Breast epithelium (tissue), 4 donors: ENCODE data around the gene MRPS6. TPM values are rescaled to one million over a fixed set of nuclear protein-coding genes. Genes with fewer than 3 reads are reported as not detected.

ENCODE experiments used
- DNase-seq, 2 donors: peaks; one replicate each; pipeline ENCODE4 v3.0.0-alpha.2; 2019; ENCODE audit warnings: low spot score in 2 of 2
- H3K27ac ChIP-seq, 2 donors: fragments of 200-600 bp; sonication (generic) in 1 of 2; one replicate each; pipeline ENCODE4 v1.5.1; 2016 to 2019; ENCODE audit warnings: mild to moderate bottlenecking in 1 of 2
- H3K27me3 ChIP-seq, 2 donors: fragments of 200-600 bp; sonication (generic) in 1 of 2; one replicate each; pipeline versions ENCODE4 v1.5.1 to v1.6.0; 2017 to 2019; ENCODE audit warnings: control low read depth in 1 of 2, mild to moderate bottlenecking in 1 of 2
- H3K36me3 ChIP-seq: fragments of 200-600 bp; one replicate; pipeline ENCODE4 v1.5.1; 2019
- H3K4me1 ChIP-seq, 2 donors: fragments of 200-600 bp; sonication (generic); one replicate each; pipeline ENCODE4 v1.5.1; 2016 to 2019; ENCODE audit warnings: control low read depth in 1 of 2
- H3K4me3 ChIP-seq, 3 donors: fragments of 200-600 bp; sonication (generic); 1 replicate in 2 of 3; 2 replicates in 1 of 3; pipeline ENCODE4 v1.5.1; 2016 to 2019; ENCODE audit warnings: mild to moderate bottlenecking in 3 of 3, moderate library complexity in 2 of 3
- H3K9me3 ChIP-seq, 2 donors: fragments of 200-600 bp; sonication (generic) in 1 of 2; one replicate each; pipeline ENCODE4 v1.5.1; 2016 to 2019; ENCODE audit warnings: control low read depth in 1 of 2
- POLR2A ChIP-seq: fragments of 450-650 bp; IDR thresholded peaks from one replicate; pipeline ENCODE4 v1.6.1; 2016; ENCODE audit warnings: antibody characterized with exemption, mild to moderate bottlenecking, moderate library complexity
- POLR2AphosphoS5 ChIP-seq, 3 donors: sonication (generic); formaldehyde crosslinking; IDR thresholded peaks; one replicate each; pipeline ENCODE4 v1.6.1; 2017; ENCODE audit warnings: antibody characterized with exemption in 3 of 3
- intact Hi-C: fragments of 100-400 bp; cut with DNase I; formaldehyde crosslinking; loops from one replicate; pipeline ENCODE4 v1.15.1; 2023; ENCODE audit warnings: low total_unique reads
- total RNA-seq, 3 donors: library from RNA; depleted of rRNA; stranded (reverse); fragments of >200 nt; gene quantifications; one replicate each; pipeline ENCODE4 v1.1.0, GENCODE V29; 2016
- TF ChIP-seq, protein P1 (sequence below), 3 donors: fragments of 450-650 bp; IDR thresholded peaks; one replicate each; pipeline ENCODE4 v1.5.1; 2016 to 2017; ENCODE audit warnings: antibody characterized with exemption in 3 of 3, mild to moderate bottlenecking in 3 of 3, moderate library complexity in 3 of 3

Gene MRPS6
- total RNA-seq, 3 donors from 2014 or later: 22.3 to 40.6 (median 26.5) TPM

DNA sequence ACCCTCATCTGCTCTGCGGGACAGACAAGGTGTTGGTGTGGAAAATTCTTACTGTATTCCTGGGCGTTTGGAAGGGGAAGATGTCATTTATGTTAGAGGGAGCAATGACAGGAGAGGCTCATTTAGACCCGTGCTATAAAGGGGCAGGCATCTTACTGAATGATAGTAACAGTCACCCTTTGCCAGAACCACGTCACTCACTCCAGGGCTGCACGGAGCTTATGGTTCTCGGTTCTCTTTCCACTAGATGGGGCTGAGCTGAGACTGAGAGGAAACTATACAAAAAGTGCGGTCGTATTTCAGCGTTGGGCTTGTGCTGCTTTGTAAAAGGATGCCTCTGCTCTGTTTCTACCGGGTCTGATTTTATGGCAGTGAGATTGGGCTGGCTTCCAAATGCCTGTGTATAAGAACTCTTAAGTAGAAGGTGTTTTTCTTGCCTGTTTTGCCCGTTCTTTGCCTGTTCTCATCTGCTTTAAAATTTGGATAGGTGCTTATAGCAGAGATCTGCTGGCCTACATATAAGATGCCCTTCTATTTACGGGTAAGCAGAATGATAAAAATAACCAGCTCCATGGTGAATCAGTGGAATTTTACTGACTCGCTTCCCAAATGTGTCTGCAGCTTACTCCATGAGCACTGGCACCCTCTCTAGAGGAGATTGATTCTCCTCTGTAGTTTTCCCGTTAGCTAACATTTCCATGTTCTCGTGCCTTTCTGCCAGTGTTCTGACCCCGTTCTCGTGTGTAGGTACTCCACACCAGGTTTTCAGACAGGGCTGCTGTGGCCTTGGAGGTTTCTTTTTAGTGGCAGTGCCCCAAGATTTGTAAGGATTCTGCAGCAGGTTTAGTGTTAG is 55.9 kb downstream of the MRPS6 start:
- H3K27me3 ChIP-seq: no peaks in the 10 kb centered on the region
- no peaks in the 10 kb centered on the region for H3K9me3 ChIP-seq
- intact Hi-C loops: no loop called here
- peaks cover 0 to 13% of the 10 kb centered on the region in 2 donors for H3K4me1 ChIP-seq
- H3K27ac ChIP-seq: peak overlapping the region; percentile 35 to 41
- TF ChIP-seq POLR2AphosphoS5 (IDR thresholded peaks at IDR 0.05) (no peak), POLR2A (no peak)
- TF ChIP-seq, protein P1, sequence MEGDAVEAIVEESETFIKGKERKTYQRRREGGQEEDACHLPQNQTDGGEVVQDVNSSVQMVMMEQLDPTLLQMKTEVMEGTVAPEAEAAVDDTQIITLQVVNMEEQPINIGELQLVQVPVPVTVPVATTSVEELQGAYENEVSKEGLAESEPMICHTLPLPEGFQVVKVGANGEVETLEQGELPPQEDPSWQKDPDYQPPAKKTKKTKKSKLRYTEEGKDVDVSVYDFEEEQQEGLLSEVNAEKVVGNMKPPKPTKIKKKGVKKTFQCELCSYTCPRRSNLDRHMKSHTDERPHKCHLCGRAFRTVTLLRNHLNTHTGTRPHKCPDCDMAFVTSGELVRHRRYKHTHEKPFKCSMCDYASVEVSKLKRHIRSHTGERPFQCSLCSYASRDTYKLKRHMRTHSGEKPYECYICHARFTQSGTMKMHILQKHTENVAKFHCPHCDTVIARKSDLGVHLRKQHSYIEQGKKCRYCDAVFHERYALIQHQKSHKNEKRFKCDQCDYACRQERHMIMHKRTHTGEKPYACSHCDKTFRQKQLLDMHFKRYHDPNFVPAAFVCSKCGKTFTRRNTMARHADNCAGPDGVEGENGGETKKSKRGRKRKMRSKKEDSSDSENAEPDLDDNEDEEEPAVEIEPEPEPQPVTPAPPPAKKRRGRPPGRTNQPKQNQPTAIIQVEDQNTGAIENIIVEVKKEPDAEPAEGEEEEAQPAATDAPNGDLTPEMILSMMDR (IDR thresholded peaks at IDR 0.05): no peak
- no peaks in the 10 kb centered on the region for H3K36me3 ChIP-seq
- no peak for DNase-seq
- no peak overlapping the region for H3K4me3 ChIP-seq

GRCh38 chr21:34129901-34130715 is 56.7 kb downstream of the MRPS6 start:
- peak overlapping the region; percentile 35 to 45 for H3K27ac ChIP-seq

GRCh38 chr21:34130716-34130985 is 57.3 kb downstream of the MRPS6 start:
- intact Hi-C loops: no loop called here
- TF ChIP-seq, protein P1 (IDR thresholded peaks at IDR 0.05): no peak
- TF ChIP-seq POLR2AphosphoS5 (IDR thresholded peaks at IDR 0.05) (no peak), POLR2A (no peak)
- H3K9me3 ChIP-seq: no peaks in the 10 kb centered on the region
- H3K4me3 ChIP-seq: no peak overlapping the region
- no peaks in the 10 kb centered on the region for H3K27me3 ChIP-seq
- no peak for DNase-seq
- peaks cover 0 to 13% of the 10 kb centered on the region in 2 donors for H3K4me1 ChIP-seq
- no peaks in the 10 kb centered on the region for H3K36me3 ChIP-seq
- H3K27ac ChIP-seq: peak overlapping the region in 1 of 2 donors; percentile 45

More at GRCh38 chr21:34129901-34130715, 56.7 kb downstream of the MRPS6 start:
- peaks cover 0 to 13% of the 10 kb centered on the region in 2 donors for H3K4me1 ChIP-seq
- TF ChIP-seq POLR2AphosphoS5 (IDR thresholded peaks at IDR 0.05) (no peak), POLR2A (no peak)
- TF ChIP-seq, protein P1 (IDR thresholded peaks at IDR 0.05): no peak
- H3K9me3 ChIP-seq: no peaks in the 10 kb centered on the region
- DNase-seq: no peak
- H3K4me3 ChIP-seq: no peak overlapping the region
- intact Hi-C loops: no loop called here
- no peaks in the 10 kb centered on the region for H3K27me3 ChIP-seq
- no peaks in the 10 kb centered on the region for H3K36me3 ChIP-seq

GRCh38 chr21:34131586-34131985 is 58.2 kb downstream of the MRPS6 start:
- Histone ChIP-seq H3K9me3 (no peaks in the 10 kb centered on the region), H3K27ac (no peak overlapping the region), H3K4me3 (no peak overlapping the region), H3K36me3 (no peaks in the 10 kb centered on the region), H3K4me1 (peaks cover 0 to 13% of the 10 kb centered on the region in 2 donors), H3K27me3 (no peaks in the 10 kb centered on the region)
- TF ChIP-seq POLR2AphosphoS5 (IDR thresholded peaks at IDR 0.05) (no peak), POLR2A (no peak)
- TF ChIP-seq, protein P1 (IDR thresholded peaks at IDR 0.05): no peak
- DNase-seq: no peak
- intact Hi-C loops: no loop called here

GRCh38 chr21:34132202-34132601 is 58.8 kb downstream of the MRPS6 start:
- H3K27ac ChIP-seq: peak overlapping the region in 1 of 2 donors; percentile 23
- no peaks in the 10 kb centered on the region for H3K36me3 ChIP-seq
- no peaks in the 10 kb centered on the region for H3K27me3 ChIP-seq
- TF ChIP-seq, protein P1 (IDR thresholded peaks at IDR 0.05): no peak
- TF ChIP-seq POLR2AphosphoS5 (IDR thresholded peaks at IDR 0.05): no peak
- TF ChIP-seq POLR2A: no peak
- intact Hi-C loops: no loop called here
- H3K9me3 ChIP-seq: no peaks in the 10 kb centered on the region
- no peak overlapping the region for H3K4me3 ChIP-seq
- no peak for DNase-seq
- peaks cover 0 to 13% of the 10 kb centered on the region in 2 donors for H3K4me1 ChIP-seq
